GM13977 (cell line): ENCODE data around the gene C11orf71.

Experiments used
- DNase-seq: peaks from one replicate; pipeline ENCODE4 v3.0.0; 2012; ENCODE audit warnings: low spot score
- in situ Hi-C: fragments of 300-500 bp; cut with MboI; formaldehyde crosslinking; loops from one replicate; pipeline ENCODE4 v1.12.0; 2022; ENCODE audit warnings: low sequenced_read_pairs, low pct_unique_long_range_greater_than_20kb, mixed read lengths, inconsistent platforms; ENCODE audit not compliant: unreplicated experiment
- TF ChIP-seq, protein P1 (sequence below): IDR thresholded peaks from 2 replicates; pipeline ENCODE4 v1.5.1; 2012; ENCODE audit warnings: mild to moderate bottlenecking, control low read depth; ENCODE audit not compliant: insufficient read depth; ENCODE audit errors: extremely low read depth, missing control alignments

C11orf71 gene

DNA sequence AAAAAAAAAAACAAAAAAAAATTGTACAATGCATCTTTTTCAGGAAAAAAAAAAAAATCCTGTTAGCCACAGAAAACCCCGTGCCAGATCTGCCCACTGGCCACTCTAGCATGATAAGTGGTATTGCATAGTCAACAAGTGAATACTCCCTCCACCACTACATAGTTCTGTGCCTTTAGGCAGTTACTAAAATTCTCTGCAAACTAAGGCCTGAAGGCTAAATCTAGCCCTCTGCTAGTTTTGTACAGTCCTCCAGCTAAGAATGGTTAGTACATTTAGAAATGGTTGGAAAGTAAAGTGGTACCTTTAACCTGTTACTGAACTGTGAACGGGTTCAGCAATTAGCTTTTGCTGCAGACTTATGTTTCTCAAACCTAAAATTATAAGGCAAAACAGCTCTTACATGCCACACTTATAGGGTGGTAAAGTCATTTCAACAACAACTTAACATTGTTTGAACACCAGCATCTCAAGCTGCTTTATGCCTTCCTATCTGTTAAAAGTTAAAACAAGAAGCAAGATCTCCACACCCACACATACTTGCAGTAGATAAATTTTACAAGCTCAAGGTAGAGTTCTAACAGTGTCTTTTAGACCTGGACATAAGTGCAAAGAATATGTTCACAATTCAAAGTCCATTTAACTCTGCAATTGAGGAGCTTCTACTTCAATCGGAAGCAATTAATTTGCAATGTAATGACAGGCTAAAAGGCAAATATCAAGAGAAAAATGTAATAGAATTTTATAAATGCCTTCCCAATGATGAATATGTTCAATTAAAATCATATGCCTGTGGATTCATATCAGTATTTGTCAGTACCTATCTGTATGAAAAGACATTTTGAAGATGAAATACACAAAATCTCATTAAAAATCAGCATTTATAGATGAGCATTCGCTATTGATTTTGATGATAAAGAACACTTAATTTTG is 7.3 kb downstream of the C11orf71 start:
- in situ Hi-C loops = no loop called here
- TF ChIP-seq, protein P1, sequence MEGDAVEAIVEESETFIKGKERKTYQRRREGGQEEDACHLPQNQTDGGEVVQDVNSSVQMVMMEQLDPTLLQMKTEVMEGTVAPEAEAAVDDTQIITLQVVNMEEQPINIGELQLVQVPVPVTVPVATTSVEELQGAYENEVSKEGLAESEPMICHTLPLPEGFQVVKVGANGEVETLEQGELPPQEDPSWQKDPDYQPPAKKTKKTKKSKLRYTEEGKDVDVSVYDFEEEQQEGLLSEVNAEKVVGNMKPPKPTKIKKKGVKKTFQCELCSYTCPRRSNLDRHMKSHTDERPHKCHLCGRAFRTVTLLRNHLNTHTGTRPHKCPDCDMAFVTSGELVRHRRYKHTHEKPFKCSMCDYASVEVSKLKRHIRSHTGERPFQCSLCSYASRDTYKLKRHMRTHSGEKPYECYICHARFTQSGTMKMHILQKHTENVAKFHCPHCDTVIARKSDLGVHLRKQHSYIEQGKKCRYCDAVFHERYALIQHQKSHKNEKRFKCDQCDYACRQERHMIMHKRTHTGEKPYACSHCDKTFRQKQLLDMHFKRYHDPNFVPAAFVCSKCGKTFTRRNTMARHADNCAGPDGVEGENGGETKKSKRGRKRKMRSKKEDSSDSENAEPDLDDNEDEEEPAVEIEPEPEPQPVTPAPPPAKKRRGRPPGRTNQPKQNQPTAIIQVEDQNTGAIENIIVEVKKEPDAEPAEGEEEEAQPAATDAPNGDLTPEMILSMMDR = no peak
- DNase-seq = no peak

DNA sequence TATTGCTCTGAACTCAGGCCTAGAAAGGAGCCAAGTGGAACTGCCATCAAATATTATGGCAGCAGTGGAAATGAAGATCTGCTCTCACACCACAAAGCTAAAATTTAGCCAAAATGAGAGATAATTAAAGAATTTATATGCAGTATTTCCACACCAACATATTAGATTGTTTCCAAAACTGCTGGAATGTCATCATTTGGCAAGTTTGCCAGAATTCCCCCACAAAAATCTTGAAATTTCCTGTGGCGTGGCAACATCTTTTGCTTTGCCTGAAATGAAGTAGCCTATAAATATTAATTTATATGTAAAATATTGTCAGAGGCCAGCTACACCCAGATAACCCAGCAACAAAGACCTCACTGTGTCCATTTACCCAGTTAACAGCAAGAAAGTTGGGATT is 13.8 kb downstream of the C11orf71 start:
- TF ChIP-seq, protein P1 = no peak
- in situ Hi-C loops = no loop called here
- DNase-seq = no peak

DNA sequence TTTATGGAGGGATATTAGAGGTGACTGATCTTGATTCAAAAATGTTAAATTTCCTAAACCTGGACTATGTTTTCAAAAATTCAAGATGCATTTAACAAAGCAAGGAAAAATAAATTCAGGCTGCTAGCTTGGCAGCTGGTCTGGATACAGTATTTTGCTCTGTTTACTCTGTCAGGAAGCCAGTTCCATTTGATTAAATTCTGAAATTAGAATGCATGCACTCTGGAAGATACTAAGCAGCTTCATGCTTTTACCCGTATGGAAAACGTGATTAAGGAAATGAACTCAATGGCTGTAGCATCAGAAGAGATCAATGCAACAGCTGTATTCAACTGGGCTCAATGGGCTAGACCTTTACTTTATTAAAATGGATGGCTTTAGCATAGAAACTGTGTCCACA is 14.2 kb downstream of the C11orf71 start:
- TF ChIP-seq, protein P1 = no peak
- in situ Hi-C loops = no loop called here
- DNase-seq = no peak

DNA sequence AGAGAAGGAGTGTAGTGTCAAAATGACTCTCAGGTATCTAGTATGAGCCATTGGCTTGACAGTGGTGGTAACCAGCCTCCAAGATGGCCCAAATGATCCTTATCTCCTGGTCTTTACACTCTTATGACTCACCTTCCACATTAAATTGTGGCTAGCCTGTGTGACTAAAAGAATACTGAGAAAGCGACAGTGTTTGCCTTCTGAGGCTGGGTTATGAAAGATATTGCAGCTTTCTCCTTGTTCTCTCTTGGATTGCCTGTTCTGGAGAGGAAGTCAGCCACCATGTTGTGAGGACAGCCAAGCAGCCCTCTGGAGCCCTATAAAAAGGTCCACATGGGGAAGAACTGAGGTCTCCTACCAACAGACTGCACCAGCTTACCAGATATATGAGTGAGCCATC is 15.8 kb downstream of the C11orf71 start:
- no peak for DNase-seq
- TF ChIP-seq, protein P1 = no peak
- in situ Hi-C loops = no loop called here

DNA sequence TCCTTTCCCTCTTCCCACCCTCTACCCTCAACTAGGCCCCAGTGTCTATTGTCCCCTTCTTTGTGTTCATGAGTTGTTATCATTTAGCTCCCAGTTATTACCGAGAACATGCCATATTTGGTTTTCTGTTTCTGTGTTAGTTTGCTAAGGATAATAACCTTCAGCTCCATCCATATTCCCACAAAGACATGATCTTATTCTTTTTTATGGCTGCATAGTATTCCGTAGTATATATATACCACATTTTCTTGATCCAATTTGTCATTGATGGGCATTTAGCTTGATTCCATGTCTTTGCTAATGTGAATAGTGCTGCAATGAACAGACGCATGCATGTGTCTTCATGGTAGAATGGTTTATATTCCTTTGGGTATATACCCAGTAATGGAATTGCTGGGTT is 17.8 kb downstream of the C11orf71 start:
- in situ Hi-C loops = no loop called here
- TF ChIP-seq, protein P1 = no peak
- DNase-seq = no peak

DNA sequence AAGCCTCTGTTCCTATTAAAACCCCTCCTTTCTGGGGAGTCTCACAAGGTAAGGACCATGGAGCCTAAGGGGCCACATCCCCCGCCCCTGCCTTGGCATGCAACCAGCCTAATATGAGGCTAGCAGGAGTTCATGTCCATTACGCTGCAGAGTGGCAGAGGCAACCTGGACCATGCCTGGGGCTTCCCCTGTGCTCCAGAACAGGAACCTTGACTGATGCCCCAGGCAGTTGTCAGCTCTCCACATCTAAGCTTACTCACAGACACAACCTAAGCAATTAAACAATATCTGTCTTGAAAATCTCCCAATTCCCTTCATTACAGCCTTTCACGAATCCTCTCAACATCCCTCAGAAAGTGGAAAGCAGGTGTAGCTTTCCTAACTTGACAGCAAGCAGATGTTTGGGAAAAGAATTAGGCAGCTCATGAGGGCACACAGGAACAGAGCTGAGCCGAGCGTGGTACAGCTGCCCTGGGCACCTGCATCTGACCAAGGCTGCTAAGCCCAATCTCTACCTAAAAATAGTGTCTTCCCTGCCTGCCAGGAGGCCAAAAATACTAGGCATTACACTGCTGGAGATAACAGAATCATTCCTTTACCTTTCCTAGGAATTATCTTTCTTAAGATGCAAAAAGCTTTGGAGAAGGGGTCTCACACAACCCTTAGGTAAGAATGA is 20.8 kb downstream of the C11orf71 start:
- in situ Hi-C loops = no loop called here
- TF ChIP-seq, protein P1 = no peak
- DNase-seq = no peak
